ENCODE measurements around the gene FAM83F.

FAM83F gene

GRCh38 chr22:39995393-39996252 lies 869 bp downstream of the FAM83F start:
- no peak for DNase-seq

- DNase-seq = no peak
These were observed 2.0 kb downstream of the FAM83F start for GRCh38 chr22:39996732-39997131.

- DNase-seq = no peak
These were observed 2.7 kb downstream of the FAM83F start for GRCh38 chr22:39997421-39997820.

- DNase-seq = no peak
These were observed 3.4 kb downstream of the FAM83F start for GRCh38 chr22:39997939-39998726.

- DNase-seq = no peak
These were observed 4.5 kb downstream of the FAM83F start for GRCh38 chr22:39999144-39999757.

GRCh38 chr22:40000171-40000570 lies 5.4 kb downstream of the FAM83F start:
- no peak for DNase-seq

- no peak for DNase-seq
These were observed 6.4 kb downstream of the FAM83F start for GRCh38 chr22:40001106-40001505.

GRCh38 chr22:40001800-40002577 lies 7.2 kb downstream of the FAM83F start:
- no peak for DNase-seq

- no peak for DNase-seq
These were observed 8.4 kb downstream of the FAM83F start for GRCh38 chr22:40002935-40003715.

GRCh38 chr22:40004836-40005235 lies 10.1 kb downstream of the FAM83F start:
- DNase-seq = no peak

- no peak for DNase-seq
These were observed 11.9 kb downstream of the FAM83F start for GRCh38 chr22:40006641-40007040.

- DNase-seq = no peak
These were observed 13.3 kb downstream of the FAM83F start for GRCh38 chr22:40007853-40008710.

GRCh38 chr22:40008726-40009291 lies 14.1 kb downstream of the FAM83F start:
- no peak for DNase-seq

GRCh38 chr22:40009292-40009774 lies 14.6 kb downstream of the FAM83F start:
- no peak for DNase-seq

GRCh38 chr22:40009951-40010671 lies 15.4 kb downstream of the FAM83F start:
- DNase-seq = peak; percentile 36

- no peak for DNase-seq
These were observed 16.0 kb downstream of the FAM83F start for GRCh38 chr22:40010746-40011145.

GRCh38 chr22:40014667-40015248 lies 20.0 kb downstream of the FAM83F start:
- DNase-seq = no peak

GRCh38 chr22:40015358-40015976 lies 20.7 kb downstream of the FAM83F start:
- DNase-seq = no peak

GRCh38 chr22:40018051-40018450 lies 23.3 kb downstream of the FAM83F start:
- DNase-seq = no peak
